Ammon's horn (tissue), 1 donor: ENCODE measurements around the gene CFAP65.
A peak's percentile ranks its signal among the peaks of the same experiment; 100 is the strongest.

Source experiments
- DNase-seq: peaks from one replicate; pipeline ENCODE4 v3.0.0-alpha.2; 2016; ENCODE audit warnings: low spot score

CFAP65 gene

DNA sequence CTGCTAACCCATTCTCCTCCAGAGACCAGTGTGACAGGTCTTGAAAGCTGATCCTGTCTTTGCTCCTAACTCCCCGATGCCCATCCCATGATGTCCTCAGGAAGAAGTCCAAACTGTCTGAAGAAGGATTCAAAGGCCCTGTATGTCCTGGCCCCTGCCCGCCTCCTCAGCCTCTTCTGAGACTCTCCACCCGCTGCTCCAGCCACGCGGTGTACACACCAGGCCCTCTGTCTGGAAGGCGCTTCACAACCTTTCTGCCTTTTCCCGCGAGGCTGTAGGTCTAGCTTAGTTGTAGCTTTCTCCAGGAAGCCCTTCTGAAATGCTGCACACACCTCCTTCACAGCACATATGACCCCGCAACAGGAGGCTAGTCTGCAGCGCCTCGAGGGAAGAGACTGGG lies 24.6 kb downstream of the CFAP65 start:
- DNase-seq = no peak

DNA sequence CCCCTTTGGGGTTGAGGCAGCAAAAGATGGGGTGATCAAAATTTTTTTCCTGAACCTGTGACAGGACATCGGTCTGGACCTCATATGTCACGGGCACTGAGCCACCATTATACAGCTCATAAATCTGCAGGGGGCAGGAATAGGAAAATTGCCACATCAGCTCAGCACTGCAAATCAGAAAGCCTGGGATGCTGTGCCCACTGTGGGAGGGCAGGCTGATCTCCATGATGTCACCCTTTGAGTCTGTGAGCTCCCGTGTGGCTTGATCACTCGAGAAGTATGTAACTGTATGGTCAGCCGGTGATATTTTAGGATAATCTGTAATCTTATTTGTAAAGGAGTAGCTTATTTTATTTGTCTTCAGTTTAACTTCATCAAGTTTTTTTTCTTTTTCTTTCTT lies 30.4 kb downstream of the CFAP65 start:
- DNase-seq = no peak

DNA sequence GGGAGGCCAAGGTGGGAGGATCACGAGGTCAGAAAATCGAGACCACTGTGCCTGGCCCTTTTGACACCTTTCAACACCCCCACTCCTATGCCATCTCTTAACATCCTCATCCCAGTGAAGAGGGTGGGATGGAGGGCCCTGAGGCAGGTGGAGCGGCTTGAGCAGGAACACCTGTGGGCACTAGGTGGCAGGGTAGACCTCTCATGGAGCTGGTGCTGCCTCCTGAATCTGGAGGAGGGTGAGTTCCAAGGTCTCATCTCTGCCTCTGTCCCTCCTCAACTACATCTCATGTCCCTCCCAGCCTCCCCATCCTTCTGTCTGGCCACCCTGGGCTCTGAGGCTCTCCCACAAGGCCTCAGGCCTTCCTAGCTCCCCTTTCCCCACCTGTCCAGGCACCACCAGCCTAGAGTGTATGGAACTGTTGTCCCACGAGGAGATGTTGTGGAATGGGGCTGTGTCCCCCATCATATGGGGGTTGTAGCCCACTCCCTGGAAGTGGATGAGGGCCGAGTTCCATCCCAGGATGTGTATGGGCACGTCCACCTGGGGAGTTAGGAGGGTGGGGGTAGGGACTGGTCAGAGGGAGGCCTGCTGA lies 31.1 kb downstream of the CFAP65 start:
- DNase-seq = no peak

DNA sequence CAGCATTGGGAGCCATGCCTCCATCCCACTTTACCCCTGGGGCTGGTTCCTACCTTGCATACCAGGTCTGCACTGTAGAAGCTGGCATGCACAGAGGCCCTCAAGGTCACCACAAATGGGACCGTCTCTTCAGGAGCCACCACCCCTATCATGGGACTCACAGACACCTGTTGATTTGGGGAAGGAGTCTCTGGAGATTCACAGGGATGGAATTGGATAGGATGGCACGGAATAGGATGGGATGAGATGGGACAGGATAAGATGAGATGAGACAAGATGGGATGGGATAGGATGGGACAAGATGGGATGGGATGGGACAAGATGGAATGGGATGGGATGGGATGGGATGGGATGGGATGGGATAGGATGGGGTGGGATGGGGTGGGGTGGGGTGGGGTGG lies 32.0 kb downstream of the CFAP65 start:
- no peak for DNase-seq

DNA sequence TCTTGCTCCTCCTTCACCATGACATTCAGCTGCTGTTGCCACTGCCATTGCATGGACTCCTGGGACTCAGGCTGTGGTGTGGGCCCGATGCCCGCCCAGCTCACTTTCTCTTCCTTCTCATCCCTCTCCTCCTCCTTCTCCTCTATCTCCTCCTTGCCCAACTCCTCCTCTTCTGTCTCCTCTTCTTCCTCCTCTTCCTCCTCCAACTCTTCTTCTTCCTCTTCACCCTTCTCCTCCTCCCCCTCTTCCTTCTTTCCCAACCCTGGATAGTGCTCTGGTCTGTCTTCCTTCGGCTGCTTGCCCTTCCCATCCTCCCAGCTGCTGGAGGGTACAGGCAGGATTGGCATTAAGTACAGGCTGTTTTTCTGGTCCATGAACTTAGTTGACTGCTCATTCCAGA lies 37.3 kb downstream of the CFAP65 start:
- no peak for DNase-seq

DNA sequence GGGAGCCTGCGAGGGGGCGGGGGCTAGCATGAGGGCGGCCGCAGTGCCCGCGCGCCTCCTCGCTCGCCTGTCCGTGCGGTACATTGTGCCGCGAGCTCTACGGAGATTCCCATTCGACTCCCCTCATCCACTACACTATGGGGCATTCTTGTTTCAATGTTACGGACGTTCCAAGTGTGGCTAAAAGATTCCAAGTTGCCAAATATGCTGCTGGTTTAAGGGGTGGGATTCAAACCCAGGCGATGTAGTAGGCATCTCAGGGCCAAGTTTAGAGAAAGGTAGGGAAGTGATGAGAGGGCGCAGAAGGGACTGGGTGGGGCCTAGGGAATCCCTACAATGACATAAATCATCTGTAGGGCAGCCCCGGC lies 38.1 kb downstream of the CFAP65 start:
- no peak for DNase-seq

- no peak for DNase-seq
Measured at GRCh38 chr2:219002395-219003266, 38.7 kb downstream of the CFAP65 start.

DNA sequence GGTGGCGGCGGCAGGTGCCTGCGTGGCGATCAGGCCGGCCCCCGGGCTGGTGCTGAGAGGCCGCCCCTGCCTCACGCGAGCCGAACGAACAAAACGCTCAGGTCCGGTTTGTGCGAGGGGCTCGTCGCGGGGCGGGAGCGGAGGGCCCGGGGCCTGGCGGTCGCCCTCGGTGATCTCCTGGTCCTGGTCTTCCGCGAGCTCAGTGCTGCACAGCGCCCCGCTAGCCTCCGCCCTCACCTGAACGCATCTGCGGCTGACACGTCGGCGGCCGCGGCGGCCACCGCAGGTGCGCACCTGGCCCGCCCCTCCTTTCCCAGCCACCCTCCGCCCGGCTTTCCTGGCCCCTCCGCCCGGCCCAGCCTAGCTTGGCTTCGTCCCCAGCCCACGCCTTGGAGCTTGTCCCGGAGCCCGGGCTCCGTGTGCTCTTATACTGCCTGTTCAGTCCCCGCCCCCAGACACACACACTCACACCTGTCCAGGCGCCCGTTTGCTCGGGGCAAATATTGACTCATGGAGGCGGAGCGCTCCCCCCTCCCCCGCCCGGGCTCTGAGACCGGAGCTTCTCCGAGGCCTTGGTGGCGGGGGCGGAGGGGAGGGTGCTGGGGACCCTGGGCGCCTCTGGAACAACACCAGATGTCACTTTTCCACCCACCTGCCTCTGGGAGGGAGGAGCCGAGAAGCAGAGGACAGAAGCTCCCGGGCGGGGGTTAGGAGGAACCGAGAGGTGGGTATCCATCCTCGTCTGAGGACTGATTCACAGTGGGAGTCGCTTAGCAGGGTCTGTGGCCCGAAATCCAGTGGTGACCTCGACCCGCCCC lies 39.5 kb downstream of the CFAP65 start:
- DNase-seq = no peak

DNA sequence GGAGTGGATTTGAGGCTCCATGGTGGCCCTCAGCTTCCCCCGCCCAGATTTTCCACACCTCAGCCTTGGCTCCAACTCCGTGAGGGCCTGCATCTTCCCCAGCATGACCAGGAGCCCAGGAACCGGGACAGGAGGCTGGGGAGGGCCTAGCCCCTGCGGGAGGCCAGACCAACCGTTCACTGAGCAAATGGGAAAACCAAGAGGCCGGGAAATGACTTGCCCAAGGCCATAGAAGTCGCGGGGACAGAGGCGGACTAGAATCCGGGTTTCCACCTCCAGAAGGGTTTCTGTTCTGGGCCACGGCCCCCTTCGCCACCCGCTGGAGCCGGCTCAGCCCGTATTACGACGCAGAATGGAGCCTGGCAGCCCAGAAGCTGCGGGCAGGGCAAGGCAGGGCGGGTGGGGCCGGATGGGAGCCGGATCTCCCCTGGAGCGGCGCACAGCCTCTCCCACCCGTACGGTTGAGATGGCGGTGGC lies 40.2 kb downstream of the CFAP65 start:
- DNase-seq = no peak

GRCh38 chr2:219000569-219000960 lies 40.8 kb downstream of the CFAP65 start:
- no peak for DNase-seq

- DNase-seq = no peak
Measured at GRCh38 chr2:218999881-219000568, 41.3 kb downstream of the CFAP65 start.

DNA sequence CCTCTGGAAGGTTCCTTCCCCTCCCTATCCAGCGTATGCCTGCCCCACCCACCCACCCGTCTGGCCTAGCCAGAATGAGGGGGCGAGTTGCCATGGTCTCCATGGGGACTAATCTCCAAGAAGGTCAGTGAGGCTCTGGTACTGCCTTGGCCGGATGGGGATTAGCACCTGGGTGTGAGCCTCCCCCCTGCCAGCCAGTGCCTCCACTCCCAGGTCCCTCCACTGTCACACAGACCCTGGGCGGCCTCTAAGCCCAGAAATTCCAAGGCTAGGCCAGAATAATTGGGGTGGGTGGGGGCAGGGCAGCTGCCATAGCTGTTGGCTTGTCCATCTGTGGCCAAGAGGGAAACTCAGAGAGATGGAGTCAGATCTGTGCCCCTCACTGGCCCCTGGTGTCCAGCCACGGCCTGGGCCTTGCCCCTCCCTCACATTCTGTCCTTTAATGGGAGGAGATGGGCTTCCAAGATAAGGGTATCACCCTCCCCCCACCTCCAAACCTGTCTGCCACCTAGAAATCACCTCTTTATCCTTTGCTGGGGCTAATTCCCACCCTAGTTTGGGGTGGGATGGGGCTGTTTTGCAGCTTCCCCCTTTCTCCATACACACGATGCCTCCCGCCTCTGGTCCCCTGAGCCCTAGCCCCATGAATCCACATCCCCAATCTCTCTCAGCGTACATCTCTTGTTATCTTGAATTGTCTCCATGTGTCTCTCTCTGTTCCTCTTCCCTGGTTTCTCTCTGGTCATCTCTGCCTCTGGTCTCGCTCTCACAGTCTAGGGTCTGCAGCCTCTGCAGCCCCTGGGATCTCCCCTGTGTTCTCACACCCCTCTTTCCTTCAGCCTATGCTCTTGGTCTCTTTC lies 42.1 kb downstream of the CFAP65 start:
- DNase-seq = no peak

DNA sequence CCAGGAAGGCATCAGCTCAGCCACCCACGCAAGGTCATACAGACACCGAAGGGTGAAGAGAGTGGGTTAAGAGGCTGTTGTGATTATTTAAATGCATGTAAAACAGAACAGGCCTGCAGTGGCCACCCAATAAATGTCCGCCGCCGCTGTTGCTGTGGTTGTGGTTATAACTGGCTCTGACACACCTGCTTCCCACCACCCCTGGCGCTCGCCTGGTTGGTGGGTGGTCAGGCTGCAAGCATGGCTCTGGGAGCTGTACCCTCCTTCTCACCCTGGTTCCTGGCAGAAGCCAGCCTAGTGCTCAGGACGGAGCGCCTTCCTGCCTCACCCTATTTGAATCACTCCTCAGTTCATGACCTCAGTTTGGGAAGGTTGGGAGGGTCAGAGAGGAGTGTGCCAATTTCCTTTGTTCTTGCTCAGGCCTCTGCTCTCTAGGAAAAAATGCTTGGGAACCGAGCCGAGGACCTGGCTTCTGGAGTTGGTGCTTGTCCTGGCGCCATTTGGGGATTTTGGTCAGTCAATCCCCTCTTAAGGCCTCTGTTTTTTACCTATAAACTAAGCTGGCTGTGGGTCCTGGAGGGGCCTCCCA lies 42.8 kb downstream of the CFAP65 start:
- no peak for DNase-seq

- no peak for DNase-seq
Measured at GRCh38 chr2:218997731-218998130, 43.6 kb downstream of the CFAP65 start.

DNA sequence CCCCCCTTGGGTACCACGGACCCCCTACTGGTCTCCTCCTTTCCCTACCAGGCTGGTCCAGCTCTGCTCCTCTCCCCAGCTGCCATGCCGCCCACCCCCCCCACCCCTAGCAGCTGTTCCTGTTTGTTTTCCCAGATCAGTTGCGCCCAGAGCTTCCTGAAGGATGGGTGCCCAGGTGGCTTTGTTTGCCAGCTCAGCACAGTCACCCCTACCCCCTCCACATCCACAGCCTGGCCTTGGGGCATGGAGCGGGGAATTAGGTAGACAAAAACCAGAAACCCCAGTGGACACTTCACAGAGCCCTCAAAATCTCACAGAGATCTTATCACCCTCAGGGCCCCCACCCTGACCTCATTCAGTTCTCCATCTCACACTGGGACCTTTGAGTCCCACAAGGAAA lies 44.4 kb downstream of the CFAP65 start:
- DNase-seq = no peak

DNA sequence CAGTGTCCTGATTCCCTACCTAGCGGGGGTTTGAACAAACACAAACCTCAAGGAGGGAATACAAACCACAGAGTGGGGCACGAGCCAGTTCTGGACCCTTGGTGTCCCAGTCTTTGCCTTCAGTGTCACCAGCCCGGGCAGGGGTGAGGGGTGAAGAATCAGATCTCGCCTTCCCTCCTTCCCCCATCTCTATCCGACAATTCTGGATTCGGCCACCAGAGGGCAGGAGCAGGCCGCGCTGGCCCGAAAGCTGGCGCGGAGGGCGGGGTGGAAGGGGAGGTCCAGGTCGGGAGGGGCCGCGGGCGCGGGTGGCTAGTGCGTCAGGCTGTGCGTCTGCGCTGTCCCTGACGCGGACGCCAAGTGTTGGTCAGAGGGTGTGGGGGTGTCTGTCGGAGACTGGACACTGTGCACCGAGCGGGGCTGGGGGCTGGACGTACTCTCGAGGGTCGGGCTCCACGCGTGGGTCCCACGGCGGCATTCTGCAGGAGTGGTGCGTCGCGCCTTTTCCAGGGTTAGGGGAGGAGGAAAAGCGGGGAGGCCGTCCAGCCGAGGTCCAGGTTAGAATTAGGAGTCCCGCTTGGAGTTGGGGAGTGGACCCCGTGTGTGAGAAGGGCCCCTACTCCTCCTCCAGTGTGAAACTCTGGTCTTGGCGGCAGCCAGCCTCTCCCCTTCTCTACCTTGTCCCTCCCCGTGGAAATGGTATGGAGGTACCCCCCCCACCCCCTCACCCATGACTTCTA lies 45.2 kb downstream of the CFAP65 start:
- DNase-seq = peak; percentile 86

DNA sequence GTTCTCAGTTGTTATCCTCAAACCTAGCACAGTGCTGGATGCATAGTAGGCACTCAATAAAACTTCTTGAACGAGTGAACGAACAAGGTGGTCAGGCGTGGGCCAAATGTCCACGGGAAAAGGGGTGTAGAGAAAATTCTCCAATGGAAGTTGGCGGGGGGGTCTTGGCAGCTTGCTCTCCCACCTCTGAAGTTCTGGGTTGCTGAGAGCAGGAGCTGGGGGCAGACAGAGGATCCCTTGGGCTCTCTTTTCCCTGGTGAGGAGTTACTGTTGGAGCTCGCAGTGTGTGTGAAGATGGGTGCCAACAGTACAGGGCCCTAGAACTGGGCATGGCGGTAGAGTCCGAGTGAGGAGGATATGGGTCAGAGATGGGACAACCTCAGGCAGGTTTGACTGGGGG lies 45.8 kb downstream of the CFAP65 start:
- DNase-seq = no peak

DNA sequence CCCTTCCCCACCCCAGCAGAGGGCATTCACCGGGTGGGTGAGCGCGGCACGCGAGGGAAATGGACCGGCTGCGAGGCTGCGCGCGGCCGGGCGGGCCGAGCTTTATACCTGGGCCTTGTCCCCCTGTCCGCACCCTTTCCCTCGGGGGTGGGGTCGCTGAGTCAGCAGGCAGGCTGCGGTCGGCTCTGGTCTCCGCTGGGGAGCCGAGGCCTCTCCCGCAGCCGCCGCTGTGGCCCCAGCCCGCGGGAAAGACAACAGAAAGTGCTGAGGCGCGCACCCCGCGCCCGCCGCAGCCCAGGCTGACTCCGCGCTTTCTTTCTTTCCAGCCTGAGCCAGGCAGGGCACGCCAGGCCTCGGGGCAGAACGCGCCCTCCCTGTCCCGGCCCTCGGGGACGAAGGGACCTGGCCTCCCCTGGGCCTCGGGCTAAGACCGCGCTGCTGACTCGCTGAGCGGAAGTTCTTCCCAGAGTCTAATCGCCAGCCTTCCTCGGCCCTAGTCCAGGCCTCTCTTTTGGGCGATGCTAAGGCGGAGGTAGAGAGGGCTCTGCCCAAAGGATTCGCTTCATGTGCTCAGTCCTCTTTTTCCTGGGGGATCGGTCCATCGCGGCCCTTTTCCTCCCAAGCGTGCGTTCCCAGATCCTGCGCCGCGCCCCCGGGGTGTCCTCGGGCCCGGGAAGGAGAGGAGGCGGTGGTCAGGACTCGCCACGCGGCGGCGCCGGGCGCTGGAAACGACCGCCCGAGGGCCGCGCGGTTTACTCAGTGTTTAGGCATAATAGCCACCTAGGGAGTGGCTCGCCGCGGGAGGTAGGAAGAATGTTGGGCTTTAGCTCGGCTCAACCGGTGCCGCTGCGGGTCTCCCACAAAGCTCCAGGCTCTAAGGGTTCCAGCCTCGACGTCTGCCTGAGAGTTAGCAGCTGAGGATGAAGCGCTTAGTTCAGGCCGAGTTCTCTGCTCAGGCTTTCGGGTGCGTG lies 47.7 kb downstream of the CFAP65 start, which contains the start of gene CRYBA2:
CRYBA2 (minus strand) TSS at position 78 of the 971 bp plus-strand sequence. CDS start 246 bp downstream, outside the sequence.
- DNase-seq = no peak
